Neural cell (in vitro differentiated cells): Measurements from ENCODE around the gene SLC22A5.

Experiments used
- CTCF ChIP-seq: fragments of 450-650 bp; IDR thresholded peaks from 2 replicates; pipeline ENCODE4 v1.5.1; 2014; ENCODE audit warnings: antibody characterized with exemption, mild to moderate bottlenecking, moderate library complexity; ENCODE audit not compliant: poor library complexity, severe bottlenecking
- EP300 ChIP-seq: fragments of 450-650 bp; conservative IDR thresholded peaks from 2 replicates; pipeline ENCODE4 v1.6.1; 2014; ENCODE audit warnings: antibody characterized with exemption, mild to moderate bottlenecking, moderate library complexity; ENCODE audit not compliant: poor library complexity, severe bottlenecking
- EZH2 ChIP-seq: fragments of 200-600, 300-800 bp; shearing (Covaris generic), sonication (generic); IDR thresholded peaks from 2 replicates; pipeline ENCODE4 v1.6.1; 2014; ENCODE audit warnings: antibody characterized with exemption, low read length, borderline replicate concordance, mild to moderate bottlenecking; ENCODE audit not compliant: insufficient read depth, poor library complexity, severe bottlenecking
- MXI1 ChIP-seq: fragments of 450-650 bp; conservative IDR thresholded peaks from 2 replicates; pipeline ENCODE4 v1.6.1; 2014; ENCODE audit warnings: antibody characterized with exemption, mild to moderate bottlenecking; ENCODE audit not compliant: poor library complexity, severe bottlenecking
- POLR2AphosphoS5 ChIP-seq: IDR thresholded peaks from 2 replicates; pipeline ENCODE4 v1.6.1; 2012
- SMC3 ChIP-seq: fragments of 450-650 bp; conservative IDR thresholded peaks from 2 replicates; pipeline ENCODE4 v1.6.1; 2014; ENCODE audit warnings: antibody characterized with exemption, mild to moderate bottlenecking, moderate library complexity; ENCODE audit not compliant: poor library complexity
- TAF1 ChIP-seq: IDR thresholded peaks from 2 replicates; pipeline ENCODE4 v1.6.1; 2012; ENCODE audit warnings: low read depth
- TF ChIP-seq, protein P1 (sequence below): IDR thresholded peaks from 2 replicates; pipeline ENCODE4 v1.6.1; 2012; ENCODE audit warnings: borderline replicate concordance

DNA sequence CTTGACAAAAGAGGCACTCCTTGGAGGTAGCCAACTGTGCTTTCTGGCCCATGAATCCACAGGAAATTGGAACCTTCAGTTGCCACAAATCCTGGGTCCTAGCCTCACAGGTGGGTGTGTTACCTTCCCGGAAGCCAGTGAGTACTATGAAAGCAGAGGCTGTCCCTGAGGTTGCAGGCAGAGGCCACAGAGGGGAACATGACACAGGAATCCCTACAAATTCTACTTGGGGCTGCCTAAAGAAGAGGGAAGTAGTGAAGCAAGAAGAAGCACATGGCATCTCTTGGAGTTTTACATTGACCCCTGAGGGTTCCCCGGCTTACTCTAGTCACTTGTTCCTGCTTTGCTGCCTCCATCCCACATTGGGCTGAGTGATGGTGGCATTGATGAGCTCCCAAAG lies 2.6 kb downstream of the SLC22A5 start:
- TF ChIP-seq CTCF, result no peak
- TF ChIP-seq, protein P1, sequence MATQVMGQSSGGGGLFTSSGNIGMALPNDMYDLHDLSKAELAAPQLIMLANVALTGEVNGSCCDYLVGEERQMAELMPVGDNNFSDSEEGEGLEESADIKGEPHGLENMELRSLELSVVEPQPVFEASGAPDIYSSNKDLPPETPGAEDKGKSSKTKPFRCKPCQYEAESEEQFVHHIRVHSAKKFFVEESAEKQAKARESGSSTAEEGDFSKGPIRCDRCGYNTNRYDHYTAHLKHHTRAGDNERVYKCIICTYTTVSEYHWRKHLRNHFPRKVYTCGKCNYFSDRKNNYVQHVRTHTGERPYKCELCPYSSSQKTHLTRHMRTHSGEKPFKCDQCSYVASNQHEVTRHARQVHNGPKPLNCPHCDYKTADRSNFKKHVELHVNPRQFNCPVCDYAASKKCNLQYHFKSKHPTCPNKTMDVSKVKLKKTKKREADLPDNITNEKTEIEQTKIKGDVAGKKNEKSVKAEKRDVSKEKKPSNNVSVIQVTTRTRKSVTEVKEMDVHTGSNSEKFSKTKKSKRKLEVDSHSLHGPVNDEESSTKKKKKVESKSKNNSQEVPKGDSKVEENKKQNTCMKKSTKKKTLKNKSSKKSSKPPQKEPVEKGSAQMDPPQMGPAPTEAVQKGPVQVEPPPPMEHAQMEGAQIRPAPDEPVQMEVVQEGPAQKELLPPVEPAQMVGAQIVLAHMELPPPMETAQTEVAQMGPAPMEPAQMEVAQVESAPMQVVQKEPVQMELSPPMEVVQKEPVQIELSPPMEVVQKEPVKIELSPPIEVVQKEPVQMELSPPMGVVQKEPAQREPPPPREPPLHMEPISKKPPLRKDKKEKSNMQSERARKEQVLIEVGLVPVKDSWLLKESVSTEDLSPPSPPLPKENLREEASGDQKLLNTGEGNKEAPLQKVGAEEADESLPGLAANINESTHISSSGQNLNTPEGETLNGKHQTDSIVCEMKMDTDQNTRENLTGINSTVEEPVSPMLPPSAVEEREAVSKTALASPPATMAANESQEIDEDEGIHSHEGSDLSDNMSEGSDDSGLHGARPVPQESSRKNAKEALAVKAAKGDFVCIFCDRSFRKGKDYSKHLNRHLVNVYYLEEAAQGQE, result no peak
- TF ChIP-seq TAF1, result no peak
- TF ChIP-seq SMC3, result no peak
- TF ChIP-seq EP300, result no peak
- TF ChIP-seq POLR2AphosphoS5, result no peak
- TF ChIP-seq MXI1, result no peak
- no peak for TF ChIP-seq EZH2
